ENCODE measurements around the gene DOCK4.

The DOCK4 gene

DNA sequence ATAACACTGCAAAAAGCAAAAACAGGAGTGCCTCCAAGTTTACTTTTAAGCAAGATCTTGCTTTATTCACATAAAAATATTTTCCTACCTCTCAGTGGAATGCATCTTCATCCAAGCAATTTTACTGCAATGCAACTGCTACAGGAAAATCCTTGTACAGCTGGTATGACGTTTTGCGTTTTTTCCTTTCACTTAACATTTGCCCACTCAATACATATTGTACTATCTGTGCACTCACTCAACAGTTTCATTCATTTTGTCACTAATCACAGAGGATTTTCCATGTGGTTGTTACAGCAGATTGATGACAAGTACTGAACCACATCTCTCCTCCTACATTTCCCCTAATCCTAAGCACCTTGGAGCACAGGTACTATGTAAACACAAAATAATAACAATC is 421.9 kb downstream of the DOCK4 start:
- Histone ChIP-seq H3K4me1 (ENCODE audit: control insufficient read depth in 2 of 2, insufficient read depth in 2 of 2, low read length in 2 of 2) (no peaks in the 10 kb centered on the region), H3K27ac (ENCODE audit: low read depth in 2 of 2, low read length in 2 of 2) (no peak overlapping the region), H3K36me3 (ENCODE audit: control insufficient read depth in 2 of 2, insufficient read depth in 2 of 2, low read length in 2 of 2) (no peaks in the 10 kb centered on the region)

DNA sequence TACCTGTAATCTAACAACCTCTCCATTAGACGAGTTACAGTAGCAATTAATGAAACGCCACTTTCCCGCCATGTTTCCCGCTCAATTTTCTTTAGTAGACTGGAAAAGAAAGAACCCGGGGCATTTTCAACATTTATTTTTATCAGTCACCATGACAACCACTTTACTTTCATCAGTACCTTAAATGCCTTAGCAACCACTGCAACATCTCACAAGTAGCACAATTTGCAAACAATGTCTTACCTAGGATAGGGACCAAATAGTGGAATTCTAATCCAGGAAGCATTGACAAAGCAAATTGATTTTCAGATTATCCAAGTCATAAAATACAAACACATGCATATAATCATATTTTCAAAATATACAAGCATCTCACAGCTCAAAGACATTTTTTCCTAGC is 422.3 kb downstream of the DOCK4 start:
- Histone ChIP-seq H3K4me1 (ENCODE audit: control insufficient read depth in 2 of 2, insufficient read depth in 2 of 2, low read length in 2 of 2) (no peaks in the 10 kb centered on the region), H3K27ac (ENCODE audit: low read depth in 2 of 2, low read length in 2 of 2) (no peak overlapping the region), H3K27me3 (ENCODE audit: control insufficient read depth in 2 of 2, insufficient read depth in 2 of 2, low read length in 2 of 2) (no peaks in the 10 kb centered on the region), H3K9me3 (ENCODE audit: control insufficient read depth in 2 of 2, low read length in 2 of 2) (no peaks in the 10 kb centered on the region), H3K9ac (ENCODE audit: low read depth in 1 of 2, low read length in 2 of 2) (no peak overlapping the region), H3K4me3 (ENCODE audit: low read length in 2 of 2) (no peak overlapping the region), H3K36me3 (ENCODE audit: control insufficient read depth in 2 of 2, insufficient read depth in 2 of 2, low read length in 2 of 2) (no peaks in the 10 kb centered on the region)

More for the DNA sequence above, 421.9 kb downstream of the DOCK4 start:
- H3K27me3 ChIP-seq (ENCODE audit: control insufficient read depth in 2 of 2, insufficient read depth in 2 of 2, low read length in 2 of 2): no peaks in the 10 kb centered on the region
- no peak overlapping the region for H3K4me3 ChIP-seq (ENCODE audit: low read length in 2 of 2)
- H3K9ac ChIP-seq (ENCODE audit: low read depth in 1 of 2, low read length in 2 of 2): no peak overlapping the region
- no peaks in the 10 kb centered on the region for H3K9me3 ChIP-seq (ENCODE audit: control insufficient read depth in 2 of 2, low read length in 2 of 2)

GRCh38 chr7:111780527-111780926 is 425.7 kb downstream of the DOCK4 start:
- no peaks in the 10 kb centered on the region for H3K27me3 ChIP-seq (ENCODE audit: control insufficient read depth in 2 of 2, insufficient read depth in 2 of 2, low read length in 2 of 2)
- H3K9me3 ChIP-seq (ENCODE audit: control insufficient read depth in 2 of 2, low read length in 2 of 2): no peaks in the 10 kb centered on the region
- H3K36me3 ChIP-seq (ENCODE audit: control insufficient read depth in 2 of 2, insufficient read depth in 2 of 2, low read length in 2 of 2): no peaks in the 10 kb centered on the region
- H3K4me1 ChIP-seq (ENCODE audit: control insufficient read depth in 2 of 2, insufficient read depth in 2 of 2, low read length in 2 of 2): no peaks in the 10 kb centered on the region
- no peak overlapping the region for H3K27ac ChIP-seq (ENCODE audit: low read depth in 2 of 2, low read length in 2 of 2)
- H3K9ac ChIP-seq (ENCODE audit: low read depth in 1 of 2, low read length in 2 of 2): no peak overlapping the region
- no peak overlapping the region for H3K4me3 ChIP-seq (ENCODE audit: low read length in 2 of 2)

GRCh38 chr7:111775206-111775605 is 431.0 kb downstream of the DOCK4 start:
- no peaks in the 10 kb centered on the region for H3K27me3 ChIP-seq (ENCODE audit: control insufficient read depth in 2 of 2, insufficient read depth in 2 of 2, low read length in 2 of 2)
- no peak overlapping the region for H3K9ac ChIP-seq (ENCODE audit: low read depth in 1 of 2, low read length in 2 of 2)

GRCh38 chr7:111772716-111773115 is 433.5 kb downstream of the DOCK4 start:
- H3K27me3 ChIP-seq (ENCODE audit: control insufficient read depth in 2 of 2, insufficient read depth in 2 of 2, low read length in 2 of 2): no peaks in the 10 kb centered on the region
- H3K4me1 ChIP-seq (ENCODE audit: control insufficient read depth in 2 of 2, insufficient read depth in 2 of 2, low read length in 2 of 2): no peaks in the 10 kb centered on the region
- H3K36me3 ChIP-seq (ENCODE audit: control insufficient read depth in 2 of 2, insufficient read depth in 2 of 2, low read length in 2 of 2): no peaks in the 10 kb centered on the region
- no peak overlapping the region for H3K4me3 ChIP-seq (ENCODE audit: low read length in 2 of 2)
- no peak overlapping the region for H3K9ac ChIP-seq (ENCODE audit: low read depth in 1 of 2, low read length in 2 of 2)
- no peaks in the 10 kb centered on the region for H3K9me3 ChIP-seq (ENCODE audit: control insufficient read depth in 2 of 2, low read length in 2 of 2)
- no peak overlapping the region for H3K27ac ChIP-seq (ENCODE audit: low read depth in 2 of 2, low read length in 2 of 2)

More at GRCh38 chr7:111775206-111775605, 431.0 kb downstream of the DOCK4 start:
- Histone ChIP-seq H3K36me3 (ENCODE audit: control insufficient read depth in 2 of 2, insufficient read depth in 2 of 2, low read length in 2 of 2) (no peaks in the 10 kb centered on the region), H3K27ac (ENCODE audit: low read depth in 2 of 2, low read length in 2 of 2) (no peak overlapping the region), H3K9me3 (ENCODE audit: control insufficient read depth in 2 of 2, low read length in 2 of 2) (no peaks in the 10 kb centered on the region), H3K4me1 (ENCODE audit: control insufficient read depth in 2 of 2, insufficient read depth in 2 of 2, low read length in 2 of 2) (no peaks in the 10 kb centered on the region), H3K4me3 (ENCODE audit: low read length in 2 of 2) (no peak overlapping the region)

DNA sequence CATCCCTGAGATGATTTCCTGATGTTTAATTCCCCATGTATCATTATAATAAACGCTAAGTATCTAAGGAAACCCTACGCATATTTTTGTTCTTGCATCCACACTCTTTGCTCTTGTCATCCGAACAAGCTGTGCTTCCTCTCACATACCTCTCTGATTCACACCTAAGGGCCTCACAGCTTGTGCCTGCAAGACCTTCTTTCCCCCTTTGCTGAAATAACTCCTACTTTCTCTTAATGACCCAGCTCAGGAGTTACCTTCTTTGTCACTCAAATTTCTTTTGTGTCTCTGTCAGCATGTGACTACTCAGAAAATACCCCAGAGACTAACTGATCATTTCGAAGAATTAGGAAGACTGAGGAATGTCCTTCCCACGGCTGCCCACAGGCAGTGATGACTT is 434.6 kb downstream of the DOCK4 start:
- Histone ChIP-seq H3K9me3 (ENCODE audit: control insufficient read depth in 2 of 2, low read length in 2 of 2) (no peaks in the 10 kb centered on the region), H3K4me3 (ENCODE audit: low read length in 2 of 2) (no peak overlapping the region), H3K9ac (ENCODE audit: low read depth in 1 of 2, low read length in 2 of 2) (no peak overlapping the region), H3K36me3 (ENCODE audit: control insufficient read depth in 2 of 2, insufficient read depth in 2 of 2, low read length in 2 of 2) (no peaks in the 10 kb centered on the region), H3K27ac (ENCODE audit: low read depth in 2 of 2, low read length in 2 of 2) (no peak overlapping the region), H3K4me1 (ENCODE audit: control insufficient read depth in 2 of 2, insufficient read depth in 2 of 2, low read length in 2 of 2) (no peaks in the 10 kb centered on the region), H3K27me3 (ENCODE audit: control insufficient read depth in 2 of 2, insufficient read depth in 2 of 2, low read length in 2 of 2) (no peaks in the 10 kb centered on the region)

DNA sequence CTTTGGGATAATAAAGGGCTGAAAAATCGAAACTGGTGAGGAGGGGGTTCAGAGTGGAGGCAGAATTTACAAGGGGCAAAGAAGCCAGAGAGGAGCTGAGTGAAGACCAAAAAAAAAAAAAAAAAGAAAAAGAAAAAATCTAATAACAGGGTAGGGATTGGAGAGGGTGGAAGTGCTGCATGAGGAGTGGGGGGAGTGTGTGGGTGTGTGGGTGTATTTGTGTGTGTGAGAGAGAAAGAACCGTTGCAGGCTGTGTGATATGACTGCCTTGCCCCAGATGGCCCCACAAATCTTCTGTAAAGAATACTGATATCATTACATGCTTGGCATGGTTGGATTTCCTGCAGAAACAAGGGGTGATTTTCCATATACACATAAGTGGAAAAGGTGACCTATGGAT is 436.1 kb downstream of the DOCK4 start:
- H3K9ac ChIP-seq (ENCODE audit: low read depth in 1 of 2, low read length in 2 of 2): no peak overlapping the region
- H3K27me3 ChIP-seq (ENCODE audit: control insufficient read depth in 2 of 2, insufficient read depth in 2 of 2, low read length in 2 of 2): no peaks in the 10 kb centered on the region
- H3K4me3 ChIP-seq (ENCODE audit: low read length in 2 of 2): no peak overlapping the region
- no peak overlapping the region for H3K27ac ChIP-seq (ENCODE audit: low read depth in 2 of 2, low read length in 2 of 2)
- H3K4me1 ChIP-seq (ENCODE audit: control insufficient read depth in 2 of 2, insufficient read depth in 2 of 2, low read length in 2 of 2): no peaks in the 10 kb centered on the region
- H3K36me3 ChIP-seq (ENCODE audit: control insufficient read depth in 2 of 2, insufficient read depth in 2 of 2, low read length in 2 of 2): no peaks in the 10 kb centered on the region
- H3K9me3 ChIP-seq (ENCODE audit: control insufficient read depth in 2 of 2, low read length in 2 of 2): no peaks in the 10 kb centered on the region

DNA sequence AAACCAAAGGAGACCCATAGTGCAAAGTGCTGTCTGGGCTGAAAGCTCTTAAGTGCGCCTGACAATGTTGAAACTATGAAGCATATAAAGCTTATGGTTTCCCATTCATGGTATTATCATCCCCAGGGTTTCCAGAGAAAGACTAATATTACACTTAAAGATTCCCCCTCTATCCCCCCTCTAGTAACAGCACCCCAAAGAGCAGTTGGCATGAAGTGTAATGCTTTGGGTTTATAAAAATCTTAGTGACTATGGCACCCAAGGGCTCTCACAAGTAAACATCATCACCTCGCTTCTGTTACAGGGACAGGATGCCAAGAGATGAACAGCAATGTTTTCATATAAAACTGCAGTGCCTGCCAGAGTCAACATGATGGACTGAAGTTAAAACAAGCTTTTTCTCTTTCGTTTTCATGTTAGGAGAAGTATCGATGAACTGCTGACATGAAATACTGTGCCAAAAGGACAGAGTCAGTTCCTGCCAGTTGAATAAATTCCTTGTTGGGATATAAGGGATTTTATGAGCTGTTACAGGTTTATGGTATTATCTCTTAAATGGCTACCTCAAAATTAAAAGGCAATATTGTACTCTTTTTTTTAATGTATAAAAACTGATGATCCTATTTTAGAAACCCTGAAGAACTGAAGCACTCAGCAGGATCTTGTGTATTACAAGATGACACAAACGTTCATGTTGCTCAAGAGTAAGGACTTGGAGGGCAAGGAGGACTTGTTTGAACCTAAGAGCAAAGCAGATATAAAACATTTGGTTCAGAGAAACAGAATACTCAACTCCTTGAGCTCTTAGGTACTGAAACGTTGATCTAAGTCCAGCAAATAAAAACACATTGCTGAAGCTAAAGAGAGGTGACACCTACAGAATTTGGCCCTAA is 440.2 kb downstream of the DOCK4 start:
- H3K9ac ChIP-seq (ENCODE audit: low read depth in 1 of 2, low read length in 2 of 2): no peak overlapping the region
- no peaks in the 10 kb centered on the region for H3K36me3 ChIP-seq (ENCODE audit: control insufficient read depth in 2 of 2, insufficient read depth in 2 of 2, low read length in 2 of 2)
- H3K4me3 ChIP-seq (ENCODE audit: low read length in 2 of 2): no peak overlapping the region
- no peaks in the 10 kb centered on the region for H3K9me3 ChIP-seq (ENCODE audit: control insufficient read depth in 2 of 2, low read length in 2 of 2)
- H3K27ac ChIP-seq (ENCODE audit: low read depth in 2 of 2, low read length in 2 of 2): no peak overlapping the region
- H3K4me1 ChIP-seq (ENCODE audit: control insufficient read depth in 2 of 2, insufficient read depth in 2 of 2, low read length in 2 of 2): no peaks in the 10 kb centered on the region
- H3K27me3 ChIP-seq (ENCODE audit: control insufficient read depth in 2 of 2, insufficient read depth in 2 of 2, low read length in 2 of 2): no peaks in the 10 kb centered on the region

DNA sequence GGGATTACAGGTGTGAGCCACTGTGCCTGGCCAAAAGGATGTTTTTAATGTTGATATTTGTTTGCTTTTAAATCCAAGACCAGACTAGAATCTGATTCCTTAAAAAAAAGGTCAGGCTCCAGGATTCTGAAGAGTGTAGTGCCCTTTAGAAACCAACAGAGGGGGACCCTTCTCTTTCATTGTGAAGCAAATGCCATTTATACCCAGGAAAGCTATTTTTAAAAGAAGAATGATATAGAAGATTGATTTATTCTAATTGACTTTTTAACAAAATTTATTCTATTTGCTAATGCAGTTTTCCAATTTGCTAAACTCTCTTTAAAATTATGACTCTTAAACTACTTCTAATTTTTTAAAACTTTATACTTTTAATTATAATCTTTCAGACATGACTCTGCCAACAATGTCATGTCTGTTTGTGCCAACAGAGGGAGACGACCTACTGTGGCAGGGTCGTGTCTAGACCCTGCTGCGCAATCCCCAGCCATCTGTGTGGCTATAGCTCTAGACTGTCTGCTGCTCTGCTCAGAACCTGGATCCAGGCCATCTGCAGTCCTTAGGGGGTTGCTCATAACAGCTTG is 442.9 kb downstream of the DOCK4 start:
- Histone ChIP-seq H3K9ac (ENCODE audit: low read depth in 1 of 2, low read length in 2 of 2) (no peak overlapping the region), H3K27me3 (ENCODE audit: control insufficient read depth in 2 of 2, insufficient read depth in 2 of 2, low read length in 2 of 2) (no peaks in the 10 kb centered on the region), H3K36me3 (ENCODE audit: control insufficient read depth in 2 of 2, insufficient read depth in 2 of 2, low read length in 2 of 2) (no peaks in the 10 kb centered on the region), H3K9me3 (ENCODE audit: control insufficient read depth in 2 of 2, low read length in 2 of 2) (no peaks in the 10 kb centered on the region), H3K27ac (ENCODE audit: low read depth in 2 of 2, low read length in 2 of 2) (no peak overlapping the region), H3K4me1 (ENCODE audit: control insufficient read depth in 2 of 2, insufficient read depth in 2 of 2, low read length in 2 of 2) (no peaks in the 10 kb centered on the region), H3K4me3 (ENCODE audit: low read length in 2 of 2) (no peak overlapping the region)

- Histone ChIP-seq H3K36me3 (ENCODE audit: control insufficient read depth in 2 of 2, insufficient read depth in 2 of 2, low read length in 2 of 2) (no peaks in the 10 kb centered on the region), H3K9ac (ENCODE audit: low read depth in 1 of 2, low read length in 2 of 2) (no peak overlapping the region), H3K27me3 (ENCODE audit: control insufficient read depth in 2 of 2, insufficient read depth in 2 of 2, low read length in 2 of 2) (no peaks in the 10 kb centered on the region), H3K4me3 (ENCODE audit: low read length in 2 of 2) (no peak overlapping the region), H3K9me3 (ENCODE audit: control insufficient read depth in 2 of 2, low read length in 2 of 2) (no peaks in the 10 kb centered on the region), H3K27ac (ENCODE audit: low read depth in 2 of 2, low read length in 2 of 2) (no peak overlapping the region), H3K4me1 (ENCODE audit: control insufficient read depth in 2 of 2, insufficient read depth in 2 of 2, low read length in 2 of 2) (no peaks in the 10 kb centered on the region)
These were observed 443.4 kb downstream of the DOCK4 start for GRCh38 chr7:111762799-111763198.

Data from mucosa of rectum (tissue), 2 donors.